HG02610 (cell line): ENCODE results near the gene XRRA1.
"Not testable (repeated sequence)": the region's sequence is repeated elsewhere in the genome, so short reads cannot be mapped to it uniquely, and the experiment has no call there.

ENCODE experiments used
- ATAC-seq: cut with Tn5 transposase; IDR thresholded peaks from one replicate; pipeline ENCODE4 v1.9.1; 2021; ENCODE audit warnings: mild to moderate bottlenecking, moderate library complexity; ENCODE audit not compliant: unreplicated experiment

Gene XRRA1

DNA sequence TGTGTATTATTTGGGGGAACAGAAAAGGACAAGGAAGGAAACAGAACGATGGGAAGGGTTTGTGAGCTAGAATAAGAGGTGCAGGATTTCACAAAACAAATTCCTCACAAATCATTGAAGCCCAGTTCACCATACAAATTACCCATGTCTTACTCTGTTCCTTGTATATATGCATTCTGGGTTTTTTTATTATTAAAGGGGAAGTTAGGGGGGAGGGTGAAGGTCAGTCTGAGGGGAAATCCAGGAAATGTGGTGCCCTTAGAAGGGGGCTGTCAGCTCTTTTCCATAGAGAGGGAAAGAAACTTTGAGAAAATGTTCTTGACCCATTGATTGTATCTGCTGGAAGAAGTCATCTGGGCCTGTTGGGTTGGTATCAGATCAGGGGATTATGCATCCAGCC is 109.4 kb downstream of the XRRA1 start:
- no peak for ATAC-seq

DNA sequence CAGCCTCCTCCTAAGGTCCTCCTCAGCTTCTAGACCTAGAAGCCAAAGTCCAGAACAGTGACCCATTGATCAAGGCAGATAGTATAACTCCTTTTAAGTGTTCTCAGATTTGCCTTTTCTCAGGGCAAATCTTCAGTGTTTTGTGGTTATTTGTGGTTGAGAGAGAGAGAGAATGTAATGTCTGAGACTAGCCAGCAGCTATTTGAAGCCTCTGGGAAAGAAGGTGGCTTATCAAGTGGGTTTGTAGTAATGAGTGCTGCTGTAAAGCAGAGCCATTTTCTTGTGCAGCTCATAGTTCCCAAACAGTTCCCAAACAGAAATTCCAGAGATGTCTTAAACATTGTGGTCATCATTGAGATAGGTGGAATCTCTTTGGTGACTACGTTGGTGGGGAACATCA is 110.7 kb downstream of the XRRA1 start:
- ATAC-seq: no peak

DNA sequence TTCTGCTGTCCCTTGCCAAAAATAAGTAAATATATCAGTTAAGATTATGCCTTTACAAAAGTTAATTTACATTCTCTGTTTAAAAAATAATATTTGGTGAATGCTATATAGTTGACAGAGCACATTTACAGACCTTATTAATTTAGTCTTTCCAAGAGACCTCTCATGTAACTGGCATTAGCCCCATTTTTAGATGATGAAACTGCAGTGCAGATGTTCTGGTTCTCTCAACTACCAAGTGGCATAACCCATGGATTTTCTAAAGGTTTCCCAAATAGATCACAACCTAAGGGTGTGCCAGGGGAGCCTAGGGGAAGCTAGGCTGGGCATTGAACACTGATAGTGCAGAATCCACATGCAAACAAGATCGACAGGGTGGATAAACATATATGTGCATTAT is 111.7 kb downstream of the XRRA1 start:
- no peak for ATAC-seq

DNA sequence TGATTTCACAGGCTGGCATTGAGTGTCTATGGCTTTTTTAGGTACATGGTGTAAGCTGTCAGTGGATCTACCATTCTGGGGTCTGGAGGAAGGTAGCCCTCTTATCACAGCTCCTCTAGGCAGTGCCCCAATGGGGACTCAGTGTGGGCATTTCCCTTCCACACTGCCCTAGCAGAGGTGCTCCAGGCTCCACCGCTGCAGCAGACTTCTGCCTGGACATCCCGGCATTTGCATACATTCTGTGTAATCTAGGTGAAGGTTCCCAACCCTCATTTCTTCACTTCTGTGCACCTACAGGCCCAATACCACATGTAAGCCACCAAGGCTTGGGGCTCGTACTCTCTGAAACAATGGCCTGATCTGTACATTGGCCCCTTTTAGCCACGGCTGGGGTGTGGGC is 122.0 kb downstream of the XRRA1 start:
- no peak for ATAC-seq

DNA sequence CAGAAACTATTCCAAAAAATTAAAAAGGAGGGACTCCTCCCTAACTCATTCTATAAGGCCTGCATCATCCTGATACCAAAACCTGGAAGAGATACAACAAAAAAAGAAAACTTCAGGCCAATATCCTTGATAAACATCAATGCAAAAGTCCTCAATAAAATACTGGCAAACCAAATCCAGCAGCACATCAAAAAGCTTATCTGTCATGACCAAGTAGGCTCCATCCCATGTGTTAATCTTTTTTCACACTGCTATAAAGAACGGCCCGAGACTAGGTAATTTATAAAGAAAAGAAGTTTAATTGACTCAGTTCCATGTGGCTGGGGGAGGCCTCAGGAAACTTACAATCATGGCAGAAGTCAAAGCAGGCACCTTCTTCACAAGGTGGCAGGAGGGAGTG is 123.3 kb downstream of the XRRA1 start:
- ATAC-seq: not testable (repeated sequence)

DNA sequence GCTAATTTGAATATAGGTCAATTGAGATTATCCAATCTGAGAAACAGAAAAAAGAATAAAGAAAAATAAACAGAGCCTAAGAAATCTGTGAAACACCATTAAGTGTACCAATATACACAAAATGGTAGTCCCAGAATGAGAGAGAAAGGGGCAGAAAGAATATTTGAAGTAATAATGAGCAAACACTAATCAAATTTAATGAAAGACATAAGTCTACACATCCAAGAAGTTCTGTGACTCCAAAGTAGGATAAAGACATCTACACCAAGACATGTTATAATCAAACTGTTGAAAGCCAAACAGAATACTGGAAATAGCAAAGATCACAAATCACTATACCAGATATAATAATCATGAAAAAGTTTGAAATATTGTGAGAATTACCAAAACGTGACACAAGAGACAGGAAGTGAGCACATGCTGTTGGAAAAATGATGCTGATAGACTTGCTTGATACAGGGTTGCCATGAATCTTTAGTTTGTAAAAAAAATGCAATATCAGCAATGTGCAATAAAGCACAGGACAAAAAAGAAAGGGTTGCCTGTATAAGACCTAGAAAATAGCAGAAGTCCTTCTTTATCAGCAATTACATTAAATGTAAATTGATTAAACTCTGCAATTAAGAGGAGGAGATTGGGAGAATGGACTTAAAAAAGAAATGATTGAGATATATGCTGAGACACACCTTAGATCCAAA is 124.5 kb downstream of the XRRA1 start:
- ATAC-seq: no peak

DNA sequence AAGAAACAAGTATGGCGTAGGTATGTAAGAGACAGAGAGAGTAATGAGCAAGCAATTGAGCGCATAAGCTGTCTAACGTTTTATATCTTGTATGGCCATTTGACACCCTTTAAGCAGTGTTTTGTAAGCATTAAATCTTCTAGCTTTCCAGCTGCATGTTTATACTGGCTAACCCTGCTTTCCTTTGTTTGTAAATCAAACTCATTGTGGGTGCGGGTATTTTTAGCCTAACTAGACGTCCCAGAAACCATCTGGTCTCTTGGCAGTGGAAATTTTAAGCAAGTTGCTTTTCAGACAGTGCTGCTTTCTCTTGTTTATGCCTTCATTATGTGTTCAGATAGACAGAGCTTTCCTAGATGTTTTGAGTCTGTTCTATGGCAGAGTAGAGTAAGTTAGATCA is 126.7 kb downstream of the XRRA1 start:
- ATAC-seq: no peak

DNA sequence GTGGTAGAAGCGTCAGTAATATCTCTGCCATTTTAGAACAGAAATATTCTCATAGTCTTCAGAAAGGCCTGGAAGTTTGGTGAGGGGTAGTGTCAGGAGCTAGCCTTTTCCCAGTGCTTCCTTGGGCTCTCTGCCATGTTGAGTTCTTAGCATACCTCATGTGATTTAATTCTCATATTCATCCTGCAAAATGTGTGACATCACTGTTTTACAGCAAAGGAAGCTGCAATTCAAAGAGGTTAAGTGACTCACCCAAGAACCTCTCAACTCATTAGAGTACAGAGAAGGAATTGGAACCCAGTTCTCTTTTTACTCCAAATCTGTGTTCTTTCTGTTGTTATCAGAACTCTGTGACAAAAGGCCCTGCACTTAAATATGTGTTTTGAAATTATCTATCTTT is 128.1 kb downstream of the XRRA1 start:
- ATAC-seq: no peak

DNA sequence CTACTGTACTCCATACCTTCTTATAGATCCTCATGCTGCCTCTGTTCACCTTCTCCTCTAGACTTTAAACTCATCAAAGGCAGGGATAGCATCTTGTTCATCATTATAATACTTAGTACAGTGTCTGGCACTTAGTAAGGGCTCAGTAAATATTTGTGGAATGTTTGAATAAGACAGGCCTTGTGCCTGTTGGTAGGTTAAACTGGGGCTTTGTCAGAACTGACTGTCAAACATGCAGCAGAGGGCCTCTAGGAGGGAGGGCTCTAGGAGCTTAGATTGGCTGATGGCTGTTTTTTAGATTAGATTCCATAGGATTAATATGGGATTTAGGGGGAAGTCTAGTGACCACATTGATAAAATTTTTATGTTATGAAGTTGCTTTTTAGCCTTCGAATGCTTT is 129.5 kb downstream of the XRRA1 start:
- no peak for ATAC-seq

DNA sequence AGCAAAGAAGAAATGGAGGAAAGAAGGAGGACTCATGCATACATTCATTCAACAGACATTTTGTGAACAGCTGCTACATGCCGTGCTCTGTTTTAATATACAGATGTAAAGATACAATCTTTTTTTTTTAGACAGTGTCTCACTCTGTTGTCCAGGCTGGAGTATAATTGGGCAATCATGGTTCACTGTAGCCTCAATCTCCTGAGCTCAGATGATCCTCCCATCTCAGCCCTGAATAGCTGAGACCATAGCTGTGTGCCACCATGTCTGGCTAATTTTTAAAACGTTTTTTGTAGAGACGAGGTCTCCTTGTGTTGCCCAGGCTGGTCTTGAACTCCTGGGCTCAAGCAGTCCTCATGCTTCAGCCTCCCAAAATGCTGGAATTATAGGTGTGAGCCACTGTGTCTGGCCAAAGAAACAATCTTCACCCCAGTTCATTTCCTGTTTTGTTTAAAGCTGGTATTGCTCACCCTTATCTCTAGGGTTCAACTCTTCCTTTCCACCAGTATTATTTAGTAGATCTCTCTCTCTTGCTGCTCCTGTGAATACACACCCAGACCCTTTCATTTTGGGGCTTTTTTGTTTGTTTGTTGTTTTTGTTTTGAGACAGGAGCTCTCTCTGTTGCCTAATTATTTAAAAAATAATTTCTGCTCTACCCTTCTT is 130.5 kb downstream of the XRRA1 start:
- no peak for ATAC-seq

DNA sequence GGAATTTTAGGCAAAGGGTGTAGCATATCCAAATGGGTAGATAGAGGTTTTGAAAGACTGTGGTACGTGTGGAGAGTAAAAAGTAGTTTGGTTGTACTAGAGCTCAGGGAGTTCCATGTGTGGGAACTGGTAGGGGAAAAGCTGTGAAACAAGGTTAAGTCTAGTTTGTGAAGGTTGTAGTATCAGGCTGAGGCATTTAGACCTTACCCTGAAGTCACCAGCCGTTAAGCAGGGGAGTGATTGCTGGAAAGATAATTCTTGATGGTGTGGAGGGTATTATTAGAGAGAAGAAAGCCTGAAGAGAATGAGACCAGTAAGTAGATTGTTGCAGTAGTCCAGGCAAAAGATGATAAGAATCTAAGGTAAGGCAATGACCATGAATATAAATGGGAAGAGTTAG is 132.2 kb downstream of the XRRA1 start:
- no peak for ATAC-seq

DNA sequence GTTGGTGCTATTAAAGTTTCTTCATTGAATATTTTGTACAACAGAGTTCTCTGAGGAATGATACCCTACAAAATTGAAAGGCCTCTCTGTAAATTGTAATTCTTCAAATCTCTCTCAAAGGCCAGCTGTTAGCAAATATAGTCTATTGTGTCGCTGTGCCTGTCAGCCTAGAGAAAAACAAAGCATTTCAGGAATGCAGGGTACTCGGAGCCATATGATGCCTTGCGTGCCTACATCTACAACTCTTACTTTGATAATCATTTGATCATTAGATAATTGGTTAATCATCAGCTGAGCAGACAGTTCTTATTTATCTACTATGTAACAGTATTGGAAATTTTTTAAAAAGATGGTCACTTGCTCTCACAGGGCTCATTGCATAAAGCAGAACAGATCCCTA is 132.9 kb downstream of the XRRA1 start:
- ATAC-seq: no peak

DNA sequence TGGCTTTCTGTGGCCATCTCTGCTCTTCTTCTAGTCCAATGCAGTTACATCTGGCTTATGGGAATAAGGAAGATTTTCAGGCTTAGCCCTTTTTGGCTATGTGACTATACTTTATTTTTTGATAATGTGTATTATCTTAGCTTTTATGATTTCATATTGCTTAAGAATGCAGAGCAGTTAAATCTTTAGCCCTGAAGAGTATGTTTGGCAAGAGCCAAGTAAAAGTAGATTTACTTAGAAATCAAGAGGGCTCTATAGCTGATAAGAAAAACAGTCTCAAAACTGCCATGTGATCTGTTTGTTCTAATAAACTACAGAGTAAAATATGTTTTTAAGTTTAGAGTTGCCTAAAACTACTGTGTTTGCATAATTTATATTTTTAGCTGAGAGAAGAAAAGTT is 139.1 kb downstream of the XRRA1 start:
- no peak for ATAC-seq

DNA sequence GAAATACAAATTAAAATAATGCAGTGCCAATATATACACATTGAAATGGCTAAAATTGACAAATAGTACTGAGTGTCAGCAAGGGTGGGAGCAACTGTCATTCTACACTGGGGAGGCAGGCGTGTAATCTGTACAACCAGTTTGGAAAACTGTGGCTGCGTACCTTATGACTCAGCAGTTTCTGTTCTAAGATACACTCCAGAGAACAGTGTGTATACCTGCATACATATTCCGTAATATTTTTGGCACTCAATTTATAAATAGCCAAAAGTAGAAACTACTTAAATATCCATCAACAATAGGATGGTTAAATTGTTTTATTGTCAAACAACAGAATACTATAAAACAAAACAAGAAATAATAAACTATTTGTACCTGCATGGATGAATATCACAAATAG is 142.6 kb downstream of the XRRA1 start:
- no peak for ATAC-seq

DNA sequence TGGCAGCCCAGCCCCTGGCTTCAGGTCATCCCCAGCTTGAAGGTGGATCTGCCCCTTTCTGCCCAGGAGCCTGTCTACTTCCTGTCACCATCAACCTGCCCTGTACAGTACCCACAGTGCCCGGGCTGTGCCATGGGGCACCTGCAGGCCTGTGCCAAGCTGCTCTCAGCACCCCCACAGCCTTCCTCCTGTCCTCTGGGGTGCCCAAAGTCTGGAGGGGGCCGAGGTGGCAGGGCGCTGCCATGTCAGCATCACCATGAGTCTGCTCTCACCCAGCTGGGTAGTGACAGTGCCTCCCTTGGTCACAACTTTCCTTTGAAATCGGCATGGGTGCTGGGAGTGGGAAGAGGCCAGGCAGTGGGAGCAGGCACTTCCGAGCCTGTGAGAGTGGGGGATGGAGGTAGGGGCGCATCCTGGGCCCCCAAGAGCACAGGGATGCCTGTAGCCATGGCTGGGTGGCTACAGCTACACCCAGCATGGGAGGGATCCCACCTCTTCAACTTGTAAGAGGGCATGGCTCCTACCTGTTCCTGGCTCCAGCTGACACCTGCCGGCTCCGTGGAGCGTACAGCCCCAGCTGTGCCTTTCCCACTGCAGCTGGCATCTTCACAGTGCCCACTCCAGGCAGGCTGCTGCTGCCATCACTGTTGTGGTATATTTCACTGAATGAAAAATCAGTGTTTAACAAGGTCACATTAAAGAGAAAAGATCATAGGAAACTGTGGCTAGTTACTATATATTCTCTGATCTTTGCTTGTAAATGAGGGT is 157.4 kb downstream of the XRRA1 start:
- no peak for ATAC-seq
